Testis (tissue), 3 donors: Measurements from ENCODE around the gene SSPN. TPM values are rescaled to one million over a fixed set of nuclear protein-coding genes. Genes with fewer than 3 reads are reported as not detected.

Experiments
- DNase-seq: peaks from one replicate; pipeline ENCODE4 v3.0.0-alpha.2; 2019
- H3K27ac ChIP-seq, 2 donors: fragments of 200-600 bp; sonication (generic); one replicate each; pipeline ENCODE4 v1.5.1; 2019
- H3K27me3 ChIP-seq: fragments of 200-600 bp; sonication (generic); one replicate; pipeline ENCODE4 v1.5.1; 2019
- H3K36me3 ChIP-seq: fragments of 200-600 bp; sonication (generic); one replicate; pipeline ENCODE4 v1.5.1; 2017; ENCODE audit warnings: low read depth; ENCODE audit errors: missing control alignments
- H3K4me1 ChIP-seq: fragments of 200-600 bp; sonication (generic); one replicate; pipeline ENCODE4 v1.5.1; 2019
- H3K4me3 ChIP-seq, 2 donors: fragments of 200-600 bp; sonication (generic); one replicate each; pipeline ENCODE4 v1.5.1; 2017 to 2019
- H3K9me3 ChIP-seq: fragments of 200-600 bp; sonication (generic); one replicate; pipeline ENCODE4 v1.5.1; 2017
- POLR2A ChIP-seq: fragments of 450-650 bp; IDR thresholded peaks from one replicate; pipeline ENCODE4 v1.6.1; 2017; ENCODE audit warnings: antibody characterized with exemption, mild to moderate bottlenecking, moderate library complexity
- WGBS, 2 donors: methylation state at CpG; one replicate each; pipeline ENCODE4 v1.1.5; 2018; 5-methylcytosine and 5-hydroxymethylcytosine counted together
- intact Hi-C: fragments of 100-400 bp; cut with DNase I; formaldehyde crosslinking; loops from one replicate; pipeline ENCODE4 v1.15.1; 2023; ENCODE audit warnings: low total_unique reads
- polyA plus RNA-seq: library from polyadenylated mRNA; stranded (reverse); fragments of 350-450 nt; fragmentation: Illumina TruSeq; extraction: RNeasy Lipid Tissue Mini Kit (QIAGEN cat#74804); gene quantifications from one replicate; pipeline ENCODE4 v1.2.3, GENCODE V29; 2014; ENCODE audit warnings: low read depth, low replicate concordance; ENCODE audit not compliant: insufficient read depth
- total RNA-seq, 2 donors: library from RNA; depleted of rRNA; stranded (reverse); fragments of >200 nt; gene quantifications; one replicate each; pipeline ENCODE4 v1.2.3, GENCODE V29; 2016
- TF ChIP-seq, protein P1 (sequence below), 3 experiments: fragments of 450-650 bp in 2 of 3; fragments of 200-600 bp in 1 of 3; sonication (generic) in 1 of 3; IDR thresholded peaks; one replicate each; pipeline ENCODE4 v1.5.1; 2016 to 2019; ENCODE audit warnings: antibody characterized with exemption in 3 of 3, mild to moderate bottlenecking in 2 of 3, moderate library complexity in 1 of 3

Gene SSPN
- total and polyA plus RNA-seq, 3 donors from 2014 or later, result 17.8 to 41.6 (median 25.5) TPM

DNA sequence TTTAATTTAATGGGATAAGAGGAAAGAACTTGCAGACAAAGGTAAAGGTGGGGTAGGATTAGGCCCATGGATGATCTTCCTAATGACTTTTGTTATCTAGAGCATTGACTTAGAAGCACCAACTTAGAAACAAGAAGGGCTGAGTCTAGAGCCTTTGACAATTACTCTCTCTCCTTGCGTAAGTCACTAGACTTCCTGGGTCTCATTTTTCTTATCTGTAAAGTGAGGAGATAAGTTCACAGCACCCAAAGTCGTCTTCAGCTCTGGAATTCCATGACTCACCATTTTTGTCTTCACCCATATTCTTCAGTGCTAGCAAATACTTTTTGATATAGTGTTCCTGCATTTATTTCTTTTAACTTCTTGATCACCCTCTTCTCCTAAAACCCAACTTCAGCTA, 75.7 kb downstream of the SSPN start:
- TF ChIP-seq, protein P1, sequence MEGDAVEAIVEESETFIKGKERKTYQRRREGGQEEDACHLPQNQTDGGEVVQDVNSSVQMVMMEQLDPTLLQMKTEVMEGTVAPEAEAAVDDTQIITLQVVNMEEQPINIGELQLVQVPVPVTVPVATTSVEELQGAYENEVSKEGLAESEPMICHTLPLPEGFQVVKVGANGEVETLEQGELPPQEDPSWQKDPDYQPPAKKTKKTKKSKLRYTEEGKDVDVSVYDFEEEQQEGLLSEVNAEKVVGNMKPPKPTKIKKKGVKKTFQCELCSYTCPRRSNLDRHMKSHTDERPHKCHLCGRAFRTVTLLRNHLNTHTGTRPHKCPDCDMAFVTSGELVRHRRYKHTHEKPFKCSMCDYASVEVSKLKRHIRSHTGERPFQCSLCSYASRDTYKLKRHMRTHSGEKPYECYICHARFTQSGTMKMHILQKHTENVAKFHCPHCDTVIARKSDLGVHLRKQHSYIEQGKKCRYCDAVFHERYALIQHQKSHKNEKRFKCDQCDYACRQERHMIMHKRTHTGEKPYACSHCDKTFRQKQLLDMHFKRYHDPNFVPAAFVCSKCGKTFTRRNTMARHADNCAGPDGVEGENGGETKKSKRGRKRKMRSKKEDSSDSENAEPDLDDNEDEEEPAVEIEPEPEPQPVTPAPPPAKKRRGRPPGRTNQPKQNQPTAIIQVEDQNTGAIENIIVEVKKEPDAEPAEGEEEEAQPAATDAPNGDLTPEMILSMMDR (IDR thresholded peaks at IDR 0.05), result no peak
- no peak for TF ChIP-seq POLR2A

DNA sequence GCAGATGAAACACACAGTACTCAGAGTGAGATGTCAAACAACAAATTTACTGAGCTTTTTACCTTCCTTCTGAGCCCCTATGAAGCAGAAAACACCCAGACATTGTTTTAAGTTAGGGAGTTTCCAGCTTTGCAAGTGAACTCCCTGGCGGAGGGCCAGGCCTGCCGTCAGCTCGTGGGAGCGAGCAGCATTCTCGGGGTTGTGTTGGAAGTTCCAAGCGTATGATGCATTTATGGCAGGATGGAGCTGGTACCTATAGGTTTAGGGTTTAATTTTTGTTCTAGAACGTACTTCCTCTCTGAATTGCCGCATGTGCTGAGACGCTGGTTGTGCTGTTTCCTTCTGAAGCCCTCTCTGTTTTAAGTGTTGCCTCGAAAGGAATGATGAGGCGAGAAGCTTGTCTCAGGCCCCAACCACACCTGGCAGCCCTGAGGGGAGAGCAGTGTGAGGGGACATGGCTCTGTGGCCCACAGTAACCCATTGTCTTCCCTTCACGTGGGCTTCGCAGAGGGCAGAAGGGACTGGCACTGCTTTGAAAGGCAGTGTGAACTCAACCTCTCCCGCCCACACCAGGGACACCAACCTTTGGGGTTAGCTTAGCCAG, 76.6 kb downstream of the SSPN start:
- 43 to 53% methylated on average over 14 of the region's 14 CpGs for WGBS, 2 donors
- Histone ChIP-seq H3K9me3 (no peaks in the 10 kb centered on the region), H3K4me3 (no peak overlapping the region), H3K4me1 (peaks cover 50% of the 10 kb centered on the region), H3K36me3 (no peaks in the 10 kb centered on the region), H3K27me3 (no peaks in the 10 kb centered on the region), H3K27ac (peak overlapping the region; percentile 29 to 47)
- intact Hi-C loops, result no loop called here
- peak; percentile 92 for DNase-seq
- TF ChIP-seq, protein P1 (IDR thresholded peaks at IDR 0.05), result no peak
- TF ChIP-seq POLR2A, result no peak

More for the DNA sequence above, 75.7 kb downstream of the SSPN start:
- Histone ChIP-seq H3K9me3 (no peaks in the 10 kb centered on the region), H3K4me1 (peaks cover 47% of the 10 kb centered on the region), H3K27me3 (no peaks in the 10 kb centered on the region), H3K4me3 (no peak overlapping the region), H3K36me3 (no peaks in the 10 kb centered on the region), H3K27ac (no peak overlapping the region)
- 60 to 70% methylated on average over 2 of the region's 2 CpGs for WGBS, 2 donors
- intact Hi-C loops, result no loop called here
- DNase-seq, result no peak

DNA sequence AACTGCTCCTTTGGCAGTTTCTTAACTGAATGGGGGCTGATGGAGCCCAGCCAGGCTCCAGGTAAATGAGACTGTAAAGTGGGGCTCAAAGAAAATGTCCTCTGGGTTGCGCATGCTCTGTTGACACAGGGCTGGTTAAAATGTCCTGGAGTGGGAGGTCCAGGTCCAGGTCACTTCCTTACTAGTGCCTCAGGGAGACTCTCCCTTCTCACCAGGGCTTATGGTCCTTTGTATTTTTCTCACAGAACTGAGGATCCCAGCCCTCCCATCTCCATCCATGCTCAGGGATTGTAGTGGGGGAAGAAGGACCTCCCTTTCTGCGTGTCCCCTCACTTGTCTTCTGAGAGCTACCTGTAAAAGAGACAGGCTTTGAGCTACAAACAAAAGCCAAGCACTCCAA, 77.5 kb downstream of the SSPN start:
- H3K4me3 ChIP-seq, result no peak overlapping the region
- H3K27me3 ChIP-seq, result no peaks in the 10 kb centered on the region
- DNase-seq, result no peak
- H3K9me3 ChIP-seq, result no peaks in the 10 kb centered on the region
- H3K27ac ChIP-seq, result no peak overlapping the region
- WGBS, 2 donors, result 76 to 94% methylated on average over 2 of the region's 2 CpGs
- TF ChIP-seq, protein P1 (IDR thresholded peaks at IDR 0.05), result no peak
- no peak for TF ChIP-seq POLR2A
- H3K36me3 ChIP-seq, result no peaks in the 10 kb centered on the region
- intact Hi-C loops, result no loop called here
- H3K4me1 ChIP-seq, result peaks cover 50% of the 10 kb centered on the region

DNA sequence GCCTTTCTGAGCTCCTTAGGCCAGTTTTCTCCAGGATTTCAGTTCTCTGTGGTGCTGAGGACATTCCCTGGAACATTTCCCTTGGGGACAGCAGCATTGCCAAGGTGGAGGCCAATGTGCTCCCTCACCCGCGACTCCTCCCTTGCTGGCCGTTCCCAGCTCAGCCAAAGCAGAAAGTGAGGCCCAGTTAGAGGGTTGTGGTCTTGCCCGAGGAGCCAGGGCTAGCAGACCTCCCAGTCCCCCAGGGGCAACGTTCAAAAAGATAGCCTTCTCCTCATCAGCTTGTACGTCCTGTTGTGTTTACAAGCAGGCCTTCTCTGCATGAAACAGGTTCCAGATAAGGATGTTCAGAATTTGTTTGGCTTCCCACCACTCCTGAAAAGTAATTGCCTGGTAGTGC, 78.4 kb downstream of the SSPN start:
- Histone ChIP-seq H3K27ac (peak overlapping the region in 1 of 2 donors; percentile 78), H3K4me3 (no peak overlapping the region), H3K27me3 (no peaks in the 10 kb centered on the region), H3K36me3 (no peaks in the 10 kb centered on the region), H3K9me3 (no peaks in the 10 kb centered on the region), H3K4me1 (peaks cover 55% of the 10 kb centered on the region)
- no peak for TF ChIP-seq POLR2A
- TF ChIP-seq, protein P1 (IDR thresholded peaks at IDR 0.05), result no peak
- DNase-seq, result peak; percentile 48
- intact Hi-C loops, result no loop called here
- 16 to 32% methylated on average over 6 of the region's 6 CpGs for WGBS, 2 donors
